AG08395 (cell line): ENCODE measurements around the gene LILRA5.
"Not testable (repeated sequence)": the region's sequence is repeated elsewhere in the genome, so short reads cannot be mapped to it uniquely, and the experiment has no call there.

Experiments
- DNase-seq: peaks from one replicate; pipeline ENCODE4 v3.0.0; 2012; ENCODE audit warnings: mixed read lengths, low spot score

Gene LILRA5

DNA sequence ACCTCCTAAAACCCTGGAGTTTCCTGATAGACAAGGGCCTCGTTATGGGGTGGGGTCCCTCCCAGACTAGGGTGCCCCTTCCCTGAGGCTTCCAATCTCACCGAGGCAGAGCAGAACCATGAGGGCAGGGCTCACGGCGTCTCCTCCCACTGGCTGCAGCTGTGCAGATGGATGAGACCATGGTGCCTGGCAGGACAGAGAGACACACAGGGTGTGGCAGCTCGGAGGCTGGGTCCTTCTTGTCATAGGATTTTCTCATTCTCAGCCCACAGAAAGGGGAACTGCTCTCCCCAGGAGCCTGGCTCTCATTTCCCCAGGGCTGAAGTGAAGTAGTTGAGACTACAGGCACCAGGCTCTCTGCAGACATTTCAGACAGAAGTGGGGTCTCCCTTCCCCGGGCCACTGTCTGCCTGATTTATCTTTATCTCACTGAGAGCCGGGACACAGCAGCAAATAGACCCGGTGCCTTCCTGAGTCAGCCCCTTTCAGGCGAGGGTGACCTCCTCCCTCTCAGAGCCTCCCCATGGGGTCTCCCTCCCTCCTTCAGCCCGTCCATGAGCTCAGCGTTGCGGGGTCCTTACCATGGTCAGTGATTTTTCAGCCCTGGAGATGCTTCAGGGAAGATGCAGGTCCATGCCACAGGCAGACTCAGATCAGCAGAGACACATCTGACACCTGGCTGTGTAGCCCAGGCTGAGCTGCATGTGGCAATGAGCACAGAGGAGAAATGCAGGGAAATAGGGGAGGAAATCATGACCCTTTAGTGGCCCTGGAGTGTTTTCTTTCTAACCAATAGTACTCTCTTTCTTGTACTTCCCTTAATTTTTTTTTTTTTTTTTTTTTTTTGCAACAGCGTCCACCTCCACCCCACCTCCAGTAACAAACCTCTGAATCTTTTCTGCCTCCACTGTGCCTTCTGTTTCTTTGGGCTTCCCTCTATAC is at the start of gene LILRA5:
Gene LILRA5 (minus strand): TSS at position 731 of the 942 bp plus-strand sequence. CDS start 147 bp downstream, at position 584.
- DNase-seq = no peak

GRCh38 chr19:54361680-54362422 is 48.9 kb upstream of the LILRA5 start:
- DNase-seq = not testable (repeated sequence)

- DNase-seq = not testable (repeated sequence)
Observed at GRCh38 chr19:54359149-54359820, 46.3 kb upstream of the LILRA5 start.

DNA sequence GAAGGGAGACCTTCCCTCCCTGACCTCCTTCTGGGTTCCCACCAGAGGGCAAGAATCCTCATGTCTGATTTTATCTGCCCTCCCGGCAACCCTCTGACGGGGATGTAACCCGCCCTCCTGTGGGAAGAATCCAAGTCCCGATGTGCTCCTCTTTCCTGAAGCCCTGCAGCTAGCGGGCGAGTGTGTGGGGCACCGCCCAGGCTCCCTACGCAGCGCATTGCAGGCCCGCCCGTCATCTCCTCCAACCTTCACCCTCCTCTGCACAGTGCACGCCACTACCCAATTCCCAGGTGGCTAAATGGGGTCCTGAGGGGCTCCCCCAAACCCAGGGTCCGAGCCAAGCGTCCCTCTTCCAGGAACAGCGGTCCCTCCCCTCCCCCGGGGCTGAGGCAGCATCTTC is 44.4 kb upstream of the LILRA5 start:
- no peak for DNase-seq

DNA sequence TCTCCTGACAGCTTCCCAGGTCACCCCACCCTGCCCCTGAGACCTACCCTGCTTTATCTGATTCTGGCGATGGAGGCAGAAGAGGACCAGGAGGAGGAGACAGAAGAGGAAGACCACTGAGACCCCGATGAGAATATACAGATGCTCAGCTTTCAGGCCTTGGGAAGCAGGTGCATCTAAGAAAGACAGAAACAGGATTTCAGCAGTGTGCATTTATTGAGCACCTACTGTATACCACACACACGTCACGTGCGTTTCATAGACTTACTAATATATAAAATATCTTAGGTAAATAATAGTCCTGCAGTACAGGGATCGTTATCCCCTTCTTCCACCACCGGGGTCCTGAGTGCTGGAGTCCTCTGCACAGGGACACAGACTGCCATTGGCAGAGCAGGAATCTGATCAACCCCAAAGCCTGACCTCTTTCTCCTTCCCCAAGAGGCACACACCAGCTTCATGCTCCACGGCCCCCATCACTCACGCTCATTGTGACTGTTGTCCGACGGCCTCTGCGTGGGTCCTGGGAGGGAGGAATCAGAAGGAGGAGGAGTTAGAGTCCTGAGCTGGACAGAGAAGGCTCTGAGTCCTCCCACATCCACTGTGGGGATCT is 43.6 kb upstream of the LILRA5 start:
- no peak for DNase-seq

- DNase-seq = no peak
Observed at GRCh38 chr19:54355675-54356074, 42.7 kb upstream of the LILRA5 start.

- no peak for DNase-seq
Observed at GRCh38 chr19:54354761-54355160, 41.8 kb upstream of the LILRA5 start.

DNA sequence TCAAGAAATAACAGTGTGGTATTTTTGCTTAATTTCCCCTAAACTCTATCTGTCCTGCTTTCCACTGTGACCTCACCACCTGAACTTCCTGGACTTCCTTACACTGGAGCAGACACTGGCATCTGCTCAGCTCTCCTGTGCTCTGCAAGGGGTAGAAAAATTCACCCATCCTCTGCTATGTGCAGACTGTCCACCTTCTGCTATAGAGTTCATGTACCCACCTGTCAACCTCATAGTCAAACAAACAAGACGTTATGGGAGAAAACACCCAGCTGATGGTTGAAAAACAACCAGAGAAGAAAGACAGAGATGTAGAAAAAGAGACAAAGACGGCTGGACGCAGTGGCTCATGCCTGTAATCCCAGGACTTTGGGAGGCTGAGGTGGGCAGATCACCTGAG is 39.6 kb upstream of the LILRA5 start:
- DNase-seq = no peak

- DNase-seq = no peak
Observed at GRCh38 chr19:54352041-54352440, 39.1 kb upstream of the LILRA5 start.

DNA sequence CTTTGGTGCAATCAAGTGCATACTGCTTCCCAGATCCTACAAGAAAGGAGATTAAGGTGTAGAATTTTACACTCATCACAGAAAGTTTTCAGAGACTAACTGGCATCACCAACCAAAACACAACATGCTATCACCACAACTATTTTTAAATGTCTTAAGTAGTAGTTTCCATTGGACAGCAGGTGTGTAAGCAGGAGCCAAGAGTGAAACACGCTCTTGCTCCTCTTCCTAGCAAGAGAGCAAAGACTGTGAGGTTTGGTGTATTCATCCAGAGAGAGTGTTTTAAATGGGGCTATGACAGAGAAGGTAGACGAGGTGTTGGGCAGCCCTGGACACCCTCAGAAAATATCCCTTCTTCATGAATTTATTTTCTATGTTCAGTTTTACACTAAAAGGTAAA is 38.5 kb upstream of the LILRA5 start:
- no peak for DNase-seq

- no peak for DNase-seq
Observed at GRCh38 chr19:54345938-54346386, 33.0 kb upstream of the LILRA5 start.

DNA sequence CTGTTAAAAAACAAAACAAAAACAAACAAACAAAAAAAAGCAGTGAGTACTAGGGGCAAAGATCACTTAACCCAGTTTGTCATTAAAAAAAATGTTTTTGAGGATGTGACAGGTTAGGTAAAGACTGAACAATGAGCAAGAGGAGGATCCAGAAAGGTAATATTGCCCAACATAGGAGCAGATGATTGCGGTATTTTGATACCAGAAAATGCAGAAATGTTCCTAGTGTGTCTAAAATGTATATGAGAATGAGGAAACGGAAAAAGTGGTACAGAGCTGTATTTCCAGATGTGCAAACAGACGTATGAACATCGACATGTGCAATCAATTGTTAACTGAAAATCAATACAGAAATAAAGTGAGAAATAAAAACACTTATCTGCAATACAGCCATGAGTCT is 30.9 kb upstream of the LILRA5 start:
- no peak for DNase-seq

DNA sequence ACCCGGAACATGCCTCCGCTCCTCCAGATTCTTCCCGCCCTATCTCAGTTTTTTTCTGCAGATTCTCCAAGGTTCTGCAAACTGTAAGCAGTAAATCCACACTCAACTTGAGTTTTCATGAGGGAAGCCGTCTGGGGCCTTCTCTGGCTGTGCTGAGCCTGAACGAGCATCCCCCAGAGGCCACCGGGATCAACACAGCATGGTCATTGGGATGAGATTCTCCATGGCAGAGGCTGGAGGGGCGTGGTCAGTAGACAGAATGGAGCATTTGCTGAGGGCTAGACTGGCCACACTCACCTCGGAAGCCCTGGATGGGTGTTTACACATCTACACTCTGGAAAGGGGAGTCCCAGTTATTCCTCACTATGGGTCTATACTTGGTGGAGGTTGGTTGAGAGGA is 28.3 kb upstream of the LILRA5 start:
- no peak for DNase-seq

DNA sequence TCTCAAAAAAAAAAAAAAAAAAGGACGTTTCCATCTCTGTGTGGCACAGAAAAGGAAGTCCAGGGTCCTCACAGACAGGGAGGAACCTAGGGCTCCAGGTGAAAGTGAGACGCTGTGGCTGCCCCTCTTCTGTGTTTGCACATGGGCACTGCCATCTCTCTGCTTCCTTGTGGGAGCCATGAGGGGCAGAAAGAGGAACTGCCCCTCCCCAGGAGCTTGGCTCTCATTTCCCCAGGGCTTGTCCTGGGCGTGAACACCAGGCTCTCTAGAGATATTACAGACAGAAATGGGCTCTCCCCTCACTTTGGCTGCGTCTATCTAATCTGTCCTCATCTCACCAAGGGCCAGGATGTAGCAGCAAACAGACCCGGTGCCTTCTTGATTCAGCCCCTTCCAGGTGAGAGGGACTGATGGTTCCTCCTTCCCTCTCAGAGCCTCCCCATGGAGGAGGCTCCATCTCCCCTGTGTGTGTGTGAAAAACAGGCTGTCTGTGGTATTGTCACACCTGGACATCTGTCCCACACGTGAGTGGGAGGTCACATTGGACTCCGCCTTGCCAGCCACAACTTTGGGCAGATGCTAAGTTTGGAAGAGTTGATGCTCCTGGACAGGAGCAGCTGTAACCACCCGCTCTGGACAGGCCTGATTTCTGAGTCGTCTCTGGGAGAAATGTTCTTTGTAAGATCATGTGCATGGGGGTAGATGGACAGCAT is 26.8 kb upstream of the LILRA5 start:
- DNase-seq = no peak

- DNase-seq = no peak
Observed at GRCh38 chr19:54338521-54338920, 25.6 kb upstream of the LILRA5 start.

- no peak for DNase-seq
Observed at GRCh38 chr19:54337858-54338230, 24.9 kb upstream of the LILRA5 start.

- DNase-seq = no peak
Observed at GRCh38 chr19:54336893-54337857, 24.2 kb upstream of the LILRA5 start.

GRCh38 chr19:54335979-54336892 is 23.3 kb upstream of the LILRA5 start:
- DNase-seq = no peak

DNA sequence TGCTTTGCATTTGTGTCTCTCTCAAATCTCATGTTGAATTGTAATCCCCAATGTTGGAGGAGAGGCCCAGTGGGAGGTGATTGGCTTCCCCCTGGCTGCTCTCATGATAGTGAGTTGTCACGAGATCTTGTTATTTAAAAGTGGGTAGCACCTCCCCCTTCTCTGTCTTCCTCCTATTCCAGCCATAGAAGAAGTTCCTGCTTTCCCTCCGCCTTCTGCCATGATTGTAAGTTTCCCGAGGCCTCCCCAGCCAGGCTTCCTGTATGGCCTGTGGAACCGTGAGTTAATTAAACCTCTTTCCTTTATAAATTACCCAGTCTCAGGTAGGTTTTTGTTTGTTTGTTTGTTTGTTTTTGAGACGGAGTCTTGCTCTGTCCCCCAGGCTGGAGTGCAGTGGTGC is 22.2 kb upstream of the LILRA5 start:
- no peak for DNase-seq
